ENCODE measurements around the gene NOS1.
"Not testable (repeated sequence)": the region's sequence is repeated elsewhere in the genome, so short reads cannot be mapped to it uniquely, and the experiment has no call there.

NOS1 gene

GRCh38 chr12:117361347-117361751 is at the start of gene NOS1:
TSS of gene NOS1 (minus strand) at chr12:117361626. CDS start at chr12:117331069, 30,557 bp downstream.
- DNase-seq (ENCODE audit: low spot score) (no peak), FAIRE-seq (no peak)

- no peak for DNase-seq (ENCODE audit: low spot score)
- FAIRE-seq, result no peak
Observed at GRCh38 chr12:117409286-117409685, 47.9 kb upstream of the NOS1 start.

DNA sequence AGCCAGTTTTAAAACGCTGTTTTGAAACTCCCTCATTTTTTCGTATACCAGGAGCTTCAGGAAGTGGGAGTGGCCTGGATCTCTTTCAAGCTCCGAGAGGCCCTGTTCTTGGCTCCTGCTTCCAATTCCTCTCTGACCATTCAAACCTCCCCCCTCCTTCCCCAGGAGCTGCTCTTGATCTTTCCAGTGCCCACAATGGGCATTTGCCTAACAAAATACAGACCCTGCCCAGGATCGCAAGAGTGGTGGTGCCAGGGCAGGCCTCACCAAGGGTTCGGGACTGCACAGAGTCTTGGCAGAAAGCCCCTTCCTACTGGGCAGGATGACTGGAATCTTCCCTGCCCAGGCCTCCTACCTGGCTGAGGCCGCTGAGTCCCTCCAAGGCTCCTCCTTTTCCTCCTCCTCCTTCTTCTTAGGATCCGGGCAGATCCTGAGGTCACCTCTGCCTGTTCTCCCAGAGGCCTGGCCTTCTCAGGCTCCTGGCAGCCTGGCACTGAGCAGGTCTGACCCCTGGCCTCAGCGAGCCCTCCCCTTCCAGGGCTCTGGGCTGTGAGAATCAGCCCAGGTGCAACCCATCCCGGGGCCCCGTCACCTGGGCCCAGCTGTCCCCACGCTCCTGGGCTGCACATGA is 46.9 kb upstream of the NOS1 start:
- FAIRE-seq, result no peak
- no peak for DNase-seq (ENCODE audit: low spot score)

GRCh38 chr12:117404940-117405339 is 43.5 kb upstream of the NOS1 start:
- DNase-seq (ENCODE audit: low spot score) (no peak), FAIRE-seq (no peak)

- FAIRE-seq (no peak), DNase-seq (ENCODE audit: low spot score) (no peak)
Observed at GRCh38 chr12:117404203-117404853, 42.9 kb upstream of the NOS1 start.

GRCh38 chr12:117403586-117404139 is 42.2 kb upstream of the NOS1 start:
- FAIRE-seq, result no peak
- no peak for DNase-seq (ENCODE audit: low spot score)

DNA sequence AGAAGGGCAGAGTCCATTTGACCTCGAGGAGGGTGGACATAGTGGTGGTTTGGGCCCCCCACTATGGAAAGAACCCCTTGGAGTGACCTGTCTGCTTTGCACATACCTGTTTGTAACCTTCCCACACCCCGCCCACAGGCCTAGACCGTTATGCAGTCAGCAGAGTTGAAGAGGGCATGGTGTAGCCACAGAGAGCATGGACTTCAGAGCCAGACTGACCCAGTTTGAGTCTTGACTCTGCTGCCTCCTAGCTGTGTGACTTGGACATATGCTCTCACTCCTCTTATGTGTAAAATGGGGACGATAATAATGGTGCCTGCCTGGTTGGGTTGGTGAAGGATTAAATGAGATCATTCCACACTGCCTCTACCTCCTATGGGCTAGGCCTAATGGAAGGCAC is 40.9 kb upstream of the NOS1 start:
- DNase-seq (ENCODE audit: low spot score), result no peak
- no peak for FAIRE-seq

DNA sequence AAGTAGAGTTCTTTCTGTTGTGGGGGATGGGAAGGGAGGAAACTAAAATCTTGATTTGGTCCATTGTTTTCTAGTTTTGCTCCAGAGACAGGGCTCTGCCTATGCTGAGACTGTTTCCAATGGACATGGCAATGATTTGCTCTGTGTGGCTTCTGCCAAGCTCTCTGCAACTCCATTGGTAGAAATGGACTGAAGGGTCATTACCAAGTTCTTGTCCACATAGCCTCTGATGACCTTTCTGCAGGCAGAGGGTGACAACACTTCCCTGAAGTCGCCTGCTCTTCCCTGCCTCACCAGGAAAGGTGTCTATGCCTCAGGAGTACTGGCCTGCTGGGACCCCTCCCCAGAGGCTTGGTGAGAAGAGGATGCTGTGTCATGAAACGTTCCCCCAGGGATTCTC is 39.5 kb upstream of the NOS1 start:
- FAIRE-seq (no peak), DNase-seq (ENCODE audit: low spot score) (no peak)

GRCh38 chr12:117398482-117398881 is 37.1 kb upstream of the NOS1 start:
- FAIRE-seq; DNase-seq (ENCODE audit: low spot score): not testable (repeated sequence)

GRCh38 chr12:117395766-117396165 is 34.3 kb upstream of the NOS1 start:
- FAIRE-seq, result no peak
- no peak for DNase-seq (ENCODE audit: low spot score)

GRCh38 chr12:117394491-117394890 is 33.1 kb upstream of the NOS1 start:
- no peak for FAIRE-seq

DNA sequence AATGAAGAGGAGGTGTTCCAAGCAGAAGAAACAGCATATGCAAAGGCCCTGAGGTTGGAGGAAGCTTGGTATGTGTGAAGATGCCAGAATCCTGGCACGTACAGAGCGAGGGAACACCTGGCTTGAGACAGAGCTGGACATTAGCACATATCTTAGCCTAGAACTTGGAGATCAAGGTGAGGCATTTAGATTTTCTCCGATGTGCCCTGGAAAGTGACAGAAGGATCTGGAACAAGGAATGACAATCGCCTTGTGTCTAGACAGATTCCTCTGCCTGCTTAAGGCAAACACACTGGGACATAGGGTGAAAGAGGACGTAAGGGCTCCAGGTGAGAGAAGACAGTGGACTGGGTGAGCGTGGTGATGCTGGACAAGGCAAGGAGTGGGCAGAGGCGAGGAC is 32.2 kb upstream of the NOS1 start:
- FAIRE-seq (no peak), DNase-seq (ENCODE audit: low spot score) (no peak)

More at GRCh38 chr12:117394491-117394890, 33.1 kb upstream of the NOS1 start:
- no peak for DNase-seq (ENCODE audit: low spot score)

DNA sequence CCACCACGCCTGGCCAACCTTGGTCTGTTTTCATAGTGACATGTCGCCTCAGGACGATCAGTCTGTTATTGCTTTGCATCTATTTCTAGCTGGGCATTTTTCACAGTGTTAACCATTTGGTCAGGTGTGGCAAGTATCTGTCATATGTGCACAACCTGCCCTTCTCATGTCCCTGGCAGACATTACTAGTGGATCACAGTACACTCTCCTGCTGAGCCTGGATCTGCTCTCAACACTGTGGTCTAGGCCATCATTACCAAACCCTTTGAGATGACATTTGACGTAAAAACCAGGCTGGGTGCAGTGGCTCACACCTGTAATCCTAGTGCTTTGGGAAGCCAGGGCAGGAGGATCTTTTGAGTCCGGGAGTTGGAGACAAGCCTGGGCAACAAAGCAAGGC is 29.4 kb upstream of the NOS1 start:
- no peak for FAIRE-seq
- no peak for DNase-seq (ENCODE audit: low spot score)

GRCh38 chr12:117388951-117389446 is 27.6 kb upstream of the NOS1 start:
- DNase-seq (ENCODE audit: low spot score) (no peak), FAIRE-seq (no peak)

GRCh38 chr12:117387832-117388231 is 26.4 kb upstream of the NOS1 start:
- DNase-seq (ENCODE audit: low spot score) (no peak), FAIRE-seq (no peak)

DNA sequence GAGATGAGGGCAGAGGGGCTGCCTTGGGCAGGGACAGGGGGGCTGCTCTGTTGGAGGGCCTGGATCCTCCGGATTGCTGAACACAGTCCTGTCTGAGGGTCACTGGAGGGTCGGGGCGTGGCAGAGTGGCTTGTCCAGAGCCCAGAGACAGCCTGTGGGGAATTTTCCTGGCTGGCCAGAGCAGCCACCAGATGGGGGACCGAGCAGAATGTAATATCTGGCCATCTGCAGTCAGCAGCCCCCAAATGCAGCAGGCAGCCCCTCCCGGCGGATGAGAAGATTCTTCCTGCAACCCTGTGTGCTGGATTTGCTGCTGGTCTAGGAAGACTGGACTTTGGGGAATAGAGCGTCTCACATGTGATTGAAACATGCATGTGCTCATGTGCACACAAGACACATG is 23.3 kb upstream of the NOS1 start:
- FAIRE-seq, result no peak
- no peak for DNase-seq (ENCODE audit: low spot score)

GRCh38 chr12:117380083-117380482 is 18.7 kb upstream of the NOS1 start:
- FAIRE-seq (no peak), DNase-seq (ENCODE audit: low spot score) (no peak)

- FAIRE-seq, result no peak
Observed at GRCh38 chr12:117377758-117378157, 16.3 kb upstream of the NOS1 start.

GRCh38 chr12:117370588-117370987 is 9.2 kb upstream of the NOS1 start:
- no peak for DNase-seq (ENCODE audit: low spot score)
- FAIRE-seq, result no peak

More at GRCh38 chr12:117377758-117378157, 16.3 kb upstream of the NOS1 start:
- DNase-seq (ENCODE audit: low spot score), result no peak

- DNase-seq (ENCODE audit: low spot score); FAIRE-seq: not testable (repeated sequence)
Observed at GRCh38 chr12:117370000-117370399, 8.6 kb upstream of the NOS1 start.

GRCh38 chr12:117367006-117367638 is 5.7 kb upstream of the NOS1 start:
- FAIRE-seq, result no peak
- peak; percentile 38 for DNase-seq (ENCODE audit: low spot score)

GRCh38 chr12:117365049-117365616 is 3.7 kb upstream of the NOS1 start:
- DNase-seq (ENCODE audit: low spot score) (no peak), FAIRE-seq (no peak)

Measured in RCC 7860 (cell line).